IgD-negative memory B cell (primary cell): ENCODE data around the gene RARRES2. TPM values are rescaled to one million over a fixed set of nuclear protein-coding genes. Genes with fewer than 3 reads are reported as not detected.
"Not testable (repeated sequence)": the region's sequence is repeated elsewhere in the genome, so short reads cannot be mapped to it uniquely, and the experiment has no call there.

ENCODE experiments used
- H3K27ac Mint-ChIP-seq, 3 donors: one replicate each; pipeline ENCODE4 v1.8.0; 2020 to 2022; ENCODE audit warnings: mild to moderate bottlenecking in 3 of 3, mixed read lengths in 3 of 3, moderate library complexity in 1 of 3
- H3K27me3 Mint-ChIP-seq: one replicate; pipeline ENCODE4 v1.8.0; 2021; ENCODE audit warnings: mixed read lengths
- H3K36me3 Mint-ChIP-seq: one replicate; pipeline ENCODE4 v1.8.0; 2020; ENCODE audit warnings: mild to moderate bottlenecking, mixed read lengths
- H3K4me1 Mint-ChIP-seq, 3 donors: one replicate each; pipeline ENCODE4 v1.8.0; 2020 to 2022; ENCODE audit warnings: mixed read lengths in 3 of 3, mild to moderate bottlenecking in 1 of 3
- H3K4me3 Mint-ChIP-seq, 4 donors: one replicate each; pipeline ENCODE4 v1.8.0; 2020 to 2022; ENCODE audit warnings: mild to moderate bottlenecking in 4 of 4, mixed read lengths in 4 of 4, moderate library complexity in 3 of 4
- H3K9me3 Mint-ChIP-seq, 3 donors: one replicate each; pipeline ENCODE4 v1.8.0; 2020 to 2021; ENCODE audit warnings: mixed read lengths in 3 of 3, mild to moderate bottlenecking in 1 of 3
- polyA plus RNA-seq: library from polyadenylated mRNA; unstranded; fragments of 300-500 nt; fragmentation: Illumina TruSeq; gene quantifications from one replicate; pipeline ENCODE4 v1.2.3, GENCODE V29; 2021

RARRES2 gene
- polyA plus RNA-seq, 1 donor from 2014 or later = not detected

GRCh38 chr7:150314639-150315239, 26.7 kb downstream of the RARRES2 start:
- Mint-ChIP-seq H3K27ac (no peak overlapping the region), H3K27me3 (no peaks in the 10 kb centered on the region), H3K4me1 (peaks cover 0 to 14% (median 2%) of the 10 kb centered on the region in 3 donors), H3K4me3 (no peak overlapping the region), H3K9me3 (no peaks in the 10 kb centered on the region), H3K36me3 (no peaks in the 10 kb centered on the region)

- peaks cover 0 to 2% (median 0%) of the 10 kb centered on the region in 3 donors for H3K9me3 Mint-ChIP-seq
- H3K27me3 Mint-ChIP-seq = no peaks in the 10 kb centered on the region
- no peak overlapping the region for H3K27ac Mint-ChIP-seq
- peaks cover 2% of the 10 kb centered on the region for H3K36me3 Mint-ChIP-seq
- peaks cover 0 to 14% (median 0%) of the 10 kb centered on the region in 3 donors for H3K4me1 Mint-ChIP-seq
- no peak overlapping the region for H3K4me3 Mint-ChIP-seq
Measured at GRCh38 chr7:150313870-150314269, 27.6 kb downstream of the RARRES2 start.

GRCh38 chr7:150313367-150313809, 28.0 kb downstream of the RARRES2 start:
- no peak overlapping the region for H3K4me3 Mint-ChIP-seq
- H3K4me1 Mint-ChIP-seq = peaks cover 0 to 14% (median 0%) of the 10 kb centered on the region in 3 donors
- H3K9me3 Mint-ChIP-seq = peaks cover 0 to 2% (median 0%) of the 10 kb centered on the region in 3 donors
- H3K27me3 Mint-ChIP-seq = no peaks in the 10 kb centered on the region
- H3K36me3 Mint-ChIP-seq = peaks cover 2% of the 10 kb centered on the region
- no peak overlapping the region for H3K27ac Mint-ChIP-seq

- H3K4me1 Mint-ChIP-seq, H3K4me3 Mint-ChIP-seq, H3K27ac Mint-ChIP-seq, H3K36me3 Mint-ChIP-seq, H3K9me3 Mint-ChIP-seq, H3K27me3 Mint-ChIP-seq: not testable (repeated sequence)
Measured at GRCh38 chr7:150312649-150313366, 28.6 kb downstream of the RARRES2 start.

GRCh38 chr7:150311711-150312110, 29.7 kb downstream of the RARRES2 start:
- Mint-ChIP-seq H3K9me3 (peaks cover 0 to 2% (median 0%) of the 10 kb centered on the region in 3 donors), H3K27me3 (no peaks in the 10 kb centered on the region), H3K27ac (no peak overlapping the region), H3K36me3 (peaks cover 4% of the 10 kb centered on the region), H3K4me1 (peaks cover 0 to 5% (median 0%) of the 10 kb centered on the region in 3 donors), H3K4me3 (no peak overlapping the region)

GRCh38 chr7:150311146-150311545, 30.3 kb downstream of the RARRES2 start:
- no peak overlapping the region for H3K27ac Mint-ChIP-seq
- H3K36me3 Mint-ChIP-seq = peaks cover 4% of the 10 kb centered on the region
- no peaks in the 10 kb centered on the region for H3K27me3 Mint-ChIP-seq
- no peak overlapping the region for H3K4me3 Mint-ChIP-seq
- H3K4me1 Mint-ChIP-seq = peaks cover 0 to 5% (median 0%) of the 10 kb centered on the region in 3 donors
- H3K9me3 Mint-ChIP-seq = peaks cover 0 to 2% (median 0%) of the 10 kb centered on the region in 3 donors

- Mint-ChIP-seq H3K4me1 (peaks cover 0 to 2% (median 0%) of the 10 kb centered on the region in 3 donors), H3K27me3 (no peaks in the 10 kb centered on the region), H3K36me3 (peaks cover 4% of the 10 kb centered on the region), H3K4me3 (no peak overlapping the region), H3K27ac (no peak overlapping the region), H3K9me3 (peaks cover 0 to 2% (median 0%) of the 10 kb centered on the region in 3 donors)
Measured at GRCh38 chr7:150308575-150308974, 32.9 kb downstream of the RARRES2 start.

- Mint-ChIP-seq H3K9me3 (peaks cover 0 to 2% (median 0%) of the 10 kb centered on the region in 3 donors), H3K27ac (no peak overlapping the region), H3K36me3 (peaks cover 4% of the 10 kb centered on the region), H3K27me3 (no peaks in the 10 kb centered on the region), H3K4me1 (peaks cover 0 to 2% (median 0%) of the 10 kb centered on the region in 3 donors), H3K4me3 (no peak overlapping the region)
Measured at GRCh38 chr7:150307904-150308303, 33.5 kb downstream of the RARRES2 start.

- Mint-ChIP-seq H3K27me3 (no peaks in the 10 kb centered on the region), H3K4me3 (no peak overlapping the region), H3K27ac (no peak overlapping the region), H3K36me3 (peaks cover 4% of the 10 kb centered on the region), H3K4me1 (peaks cover 0 to 2% (median 0%) of the 10 kb centered on the region in 3 donors), H3K9me3 (peaks cover 0 to 2% (median 0%) of the 10 kb centered on the region in 3 donors)
Measured at GRCh38 chr7:150307129-150307528, 34.3 kb downstream of the RARRES2 start.

- not testable (repeated sequence) for H3K36me3 Mint-ChIP-seq, H3K9me3 Mint-ChIP-seq, H3K4me3 Mint-ChIP-seq, H3K27me3 Mint-ChIP-seq, H3K4me1 Mint-ChIP-seq
- H3K27ac Mint-ChIP-seq = peak overlapping the region in 1 of 3 donors; percentile 50
Measured at GRCh38 chr7:150306377-150306776, 35.1 kb downstream of the RARRES2 start.

GRCh38 chr7:150305903-150306284, 35.5 kb downstream of the RARRES2 start:
- H3K4me3 Mint-ChIP-seq, H3K4me1 Mint-ChIP-seq, H3K27ac Mint-ChIP-seq, H3K36me3 Mint-ChIP-seq, H3K27me3 Mint-ChIP-seq, H3K9me3 Mint-ChIP-seq: not testable (repeated sequence)

GRCh38 chr7:150305259-150305902, 36.0 kb downstream of the RARRES2 start:
- not testable (repeated sequence) for H3K4me3 Mint-ChIP-seq, H3K9me3 Mint-ChIP-seq, H3K4me1 Mint-ChIP-seq, H3K27me3 Mint-ChIP-seq, H3K36me3 Mint-ChIP-seq, H3K27ac Mint-ChIP-seq

GRCh38 chr7:150304499-150305258, 36.8 kb downstream of the RARRES2 start:
- not testable (repeated sequence) for H3K4me1 Mint-ChIP-seq, H3K27ac Mint-ChIP-seq, H3K4me3 Mint-ChIP-seq, H3K9me3 Mint-ChIP-seq, H3K36me3 Mint-ChIP-seq, H3K27me3 Mint-ChIP-seq

GRCh38 chr7:150302908-150303310, 38.5 kb downstream of the RARRES2 start:
- not testable (repeated sequence) for H3K36me3 Mint-ChIP-seq, H3K4me1 Mint-ChIP-seq, H3K9me3 Mint-ChIP-seq, H3K27me3 Mint-ChIP-seq, H3K27ac Mint-ChIP-seq, H3K4me3 Mint-ChIP-seq

- not testable (repeated sequence) for H3K27ac Mint-ChIP-seq, H3K27me3 Mint-ChIP-seq
Measured at GRCh38 chr7:150297978-150298377, 43.5 kb downstream of the RARRES2 start.

More at GRCh38 chr7:150297978-150298377, 43.5 kb downstream of the RARRES2 start:
- H3K4me3 Mint-ChIP-seq, H3K9me3 Mint-ChIP-seq, H3K36me3 Mint-ChIP-seq, H3K4me1 Mint-ChIP-seq: not testable (repeated sequence)
